Measurements from ENCODE around the gene GNA14.

- TF ChIP-seq, protein P1, sequence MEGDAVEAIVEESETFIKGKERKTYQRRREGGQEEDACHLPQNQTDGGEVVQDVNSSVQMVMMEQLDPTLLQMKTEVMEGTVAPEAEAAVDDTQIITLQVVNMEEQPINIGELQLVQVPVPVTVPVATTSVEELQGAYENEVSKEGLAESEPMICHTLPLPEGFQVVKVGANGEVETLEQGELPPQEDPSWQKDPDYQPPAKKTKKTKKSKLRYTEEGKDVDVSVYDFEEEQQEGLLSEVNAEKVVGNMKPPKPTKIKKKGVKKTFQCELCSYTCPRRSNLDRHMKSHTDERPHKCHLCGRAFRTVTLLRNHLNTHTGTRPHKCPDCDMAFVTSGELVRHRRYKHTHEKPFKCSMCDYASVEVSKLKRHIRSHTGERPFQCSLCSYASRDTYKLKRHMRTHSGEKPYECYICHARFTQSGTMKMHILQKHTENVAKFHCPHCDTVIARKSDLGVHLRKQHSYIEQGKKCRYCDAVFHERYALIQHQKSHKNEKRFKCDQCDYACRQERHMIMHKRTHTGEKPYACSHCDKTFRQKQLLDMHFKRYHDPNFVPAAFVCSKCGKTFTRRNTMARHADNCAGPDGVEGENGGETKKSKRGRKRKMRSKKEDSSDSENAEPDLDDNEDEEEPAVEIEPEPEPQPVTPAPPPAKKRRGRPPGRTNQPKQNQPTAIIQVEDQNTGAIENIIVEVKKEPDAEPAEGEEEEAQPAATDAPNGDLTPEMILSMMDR (conservative IDR thresholded peaks at IDR 0.05 in 1 of 2, IDR thresholded peaks at IDR 0.05 in 1 of 2; ENCODE audit: extremely low read depth in 1 of 2, insufficient read depth in 1 of 2, low read depth in 1 of 2, low read length in 2 of 2), result no peak
- no peak for TF ChIP-seq EZH2 (IDR thresholded peaks at IDR 0.05; ENCODE audit: borderline replicate concordance, low read length)
These were observed 113.6 kb downstream of the GNA14 start for GRCh38 chr9:77534376-77535057.
